ENCODE measurements around the gene COG4. TPM values are rescaled to one million over a fixed set of nuclear protein-coding genes. Genes with fewer than 3 reads are reported as not detected.

COG4 gene
- total and polyA plus RNA-seq, 12 donors, result 28.2 to 195 (median 69.8) TPM

DNA sequence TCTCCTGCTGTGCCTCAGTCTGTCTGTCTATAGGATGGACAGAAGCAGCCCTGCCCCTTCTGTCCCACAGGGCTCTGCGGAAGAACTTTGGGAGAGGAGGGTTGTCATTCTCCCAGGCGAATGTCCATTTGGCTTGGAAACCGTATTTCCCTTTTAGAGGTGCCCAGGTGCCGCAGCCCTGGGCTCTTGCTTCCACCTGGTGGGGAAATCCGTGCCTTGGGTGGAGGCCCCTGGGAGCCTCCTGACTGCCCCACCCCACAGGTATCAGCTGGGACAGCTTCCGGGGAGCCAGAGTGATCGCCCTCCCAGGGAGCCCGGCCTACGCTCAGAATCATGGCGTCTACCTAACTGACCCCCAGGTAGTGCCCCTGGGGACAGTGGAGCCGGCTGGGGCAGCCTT, 56.2 kb downstream of the COG4 start:
- TF ChIP-seq POLR2A (IDR thresholded peaks at IDR 0.05), result no peak
- TF ChIP-seq, protein P1, sequence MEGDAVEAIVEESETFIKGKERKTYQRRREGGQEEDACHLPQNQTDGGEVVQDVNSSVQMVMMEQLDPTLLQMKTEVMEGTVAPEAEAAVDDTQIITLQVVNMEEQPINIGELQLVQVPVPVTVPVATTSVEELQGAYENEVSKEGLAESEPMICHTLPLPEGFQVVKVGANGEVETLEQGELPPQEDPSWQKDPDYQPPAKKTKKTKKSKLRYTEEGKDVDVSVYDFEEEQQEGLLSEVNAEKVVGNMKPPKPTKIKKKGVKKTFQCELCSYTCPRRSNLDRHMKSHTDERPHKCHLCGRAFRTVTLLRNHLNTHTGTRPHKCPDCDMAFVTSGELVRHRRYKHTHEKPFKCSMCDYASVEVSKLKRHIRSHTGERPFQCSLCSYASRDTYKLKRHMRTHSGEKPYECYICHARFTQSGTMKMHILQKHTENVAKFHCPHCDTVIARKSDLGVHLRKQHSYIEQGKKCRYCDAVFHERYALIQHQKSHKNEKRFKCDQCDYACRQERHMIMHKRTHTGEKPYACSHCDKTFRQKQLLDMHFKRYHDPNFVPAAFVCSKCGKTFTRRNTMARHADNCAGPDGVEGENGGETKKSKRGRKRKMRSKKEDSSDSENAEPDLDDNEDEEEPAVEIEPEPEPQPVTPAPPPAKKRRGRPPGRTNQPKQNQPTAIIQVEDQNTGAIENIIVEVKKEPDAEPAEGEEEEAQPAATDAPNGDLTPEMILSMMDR (IDR thresholded peaks at IDR 0.05), result no peak
- Histone ChIP-seq H3K36me3 (replicated peaks in 1 of 2) (peaks cover 0 to 19% of the 10 kb centered on the region in 2 donors), H3K27ac (no peak overlapping the region), H3K9me3 (replicated peaks in 1 of 3) (no peaks in the 10 kb centered on the region), H3K4me3 (no peak overlapping the region), H3K27me3 (no peaks in the 10 kb centered on the region), H3K4me1 (replicated peaks in 1 of 2) (peaks cover 0 to 6% of the 10 kb centered on the region in 2 donors)
- 80 to 94% (median 91%) methylated on average over 1 to 11 of the region's 11 CpGs for WGBS, 4 donors
- intact Hi-C loops (cut with DNase I), result no loop called here
- no peak for DNase-seq

DNA sequence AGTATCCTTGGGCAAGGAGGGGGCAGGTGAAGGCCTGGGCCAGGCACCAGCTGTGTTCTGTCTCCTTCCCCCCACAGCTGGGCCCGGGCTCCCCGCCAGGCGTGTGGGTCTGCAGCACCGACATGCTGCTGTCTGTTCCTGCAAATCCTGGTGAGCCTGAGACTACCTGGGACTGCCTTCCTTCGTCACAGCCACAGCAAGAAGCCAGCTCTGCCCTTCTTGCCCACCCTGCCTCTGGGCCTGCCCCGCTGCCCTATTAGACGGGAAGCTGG, 56.6 kb downstream of the COG4 start:
- no peak overlapping the region for H3K27ac ChIP-seq
- H3K36me3 ChIP-seq (replicated peaks in 1 of 2), result peaks cover 0 to 19% of the 10 kb centered on the region in 2 donors
- TF ChIP-seq POLR2A (IDR thresholded peaks at IDR 0.05), result no peak
- TF ChIP-seq, protein P1 (IDR thresholded peaks at IDR 0.05), result no peak
- H3K27me3 ChIP-seq, result no peaks in the 10 kb centered on the region
- WGBS, 4 donors, result 91 to 98% (median 92%) methylated on average over 3 to 7 of the region's 7 CpGs
- no peaks in the 10 kb centered on the region for H3K9me3 ChIP-seq (replicated peaks in 1 of 3)
- no peak for DNase-seq
- peaks cover 0 to 6% of the 10 kb centered on the region in 2 donors for H3K4me1 ChIP-seq (replicated peaks in 1 of 2)
- intact Hi-C loops (cut with DNase I), result no loop called here
- no peak overlapping the region for H3K4me3 ChIP-seq

DNA sequence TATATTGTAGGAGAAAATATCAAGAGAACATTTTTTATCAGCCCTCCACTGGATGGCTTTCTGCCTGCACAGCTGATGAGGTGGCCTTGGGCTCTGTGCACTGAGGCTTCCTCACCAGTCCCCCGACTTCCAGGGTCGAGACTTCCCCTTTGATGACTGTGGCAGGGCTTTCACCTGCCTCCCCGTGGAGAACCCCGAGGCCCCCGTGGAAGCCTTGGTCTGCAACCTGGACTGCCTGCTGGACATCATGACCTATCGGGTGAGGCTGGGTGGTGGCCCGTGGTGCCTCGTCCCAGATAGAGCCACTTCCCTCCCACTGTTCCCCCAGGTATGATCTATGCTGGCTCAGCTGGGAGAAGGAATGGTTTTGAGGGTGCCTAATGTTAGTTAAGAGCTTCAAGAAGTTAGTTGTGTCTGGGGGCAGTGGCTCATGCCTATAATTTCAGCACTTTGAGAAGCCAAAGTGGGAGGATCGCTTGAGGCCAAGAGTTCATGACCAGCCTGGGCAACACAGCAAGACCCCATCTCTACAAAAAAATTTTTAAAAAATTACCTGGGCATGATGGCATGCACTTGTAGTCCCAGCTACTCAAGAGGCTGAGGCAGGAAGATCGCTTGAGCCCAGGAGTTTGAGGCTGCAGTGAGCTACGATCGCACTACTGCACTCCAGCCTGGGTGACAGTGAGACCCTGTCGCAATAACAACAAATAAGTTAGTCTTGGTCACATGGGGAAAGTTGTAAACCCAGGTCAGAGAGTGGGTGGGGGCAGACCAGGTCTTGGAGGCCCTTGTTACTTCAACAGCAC, 57.2 kb downstream of the COG4 start:
- no peak for DNase-seq
- intact Hi-C loops (cut with DNase I), result no loop called here
- no peak overlapping the region for H3K4me3 ChIP-seq
- no peaks in the 10 kb centered on the region for H3K9me3 ChIP-seq (replicated peaks in 1 of 3)
- peaks cover 0 to 19% of the 10 kb centered on the region in 2 donors for H3K36me3 ChIP-seq (replicated peaks in 1 of 2)
- H3K27me3 ChIP-seq, result no peaks in the 10 kb centered on the region
- H3K4me1 ChIP-seq (replicated peaks in 1 of 2), result peaks cover 0 to 4% of the 10 kb centered on the region in 2 donors
- no peak for TF ChIP-seq POLR2A (IDR thresholded peaks at IDR 0.05)
- TF ChIP-seq, protein P1 (IDR thresholded peaks at IDR 0.05), result no peak
- 75 to 86% (median 80%) methylated on average over 10 to 13 of the region's 13 CpGs for WGBS, 4 donors
- H3K27ac ChIP-seq, result no peak overlapping the region

DNA sequence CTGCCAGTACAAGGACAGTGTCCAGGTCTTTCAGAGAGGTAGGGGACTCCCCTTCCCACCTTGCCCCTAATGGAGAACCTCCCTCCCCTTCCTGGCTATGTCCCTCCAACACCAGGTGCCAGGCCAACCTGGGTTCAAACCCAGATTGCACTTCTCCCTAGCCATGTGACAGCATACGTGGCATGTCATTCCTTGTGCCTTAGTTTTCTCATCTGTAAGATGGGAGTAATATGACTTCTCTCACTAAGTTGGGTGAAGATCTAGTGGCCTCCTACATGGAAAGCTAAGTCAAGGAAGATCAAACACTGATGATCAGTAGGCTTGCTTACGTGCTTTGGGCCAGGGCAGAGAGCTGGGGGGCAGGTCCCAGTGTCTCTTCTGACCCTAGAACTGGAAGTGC, 60.1 kb downstream of the COG4 start:
- intact Hi-C loops (cut with DNase I), result no loop called here
- Histone ChIP-seq H3K9me3 (replicated peaks in 1 of 3) (no peaks in the 10 kb centered on the region), H3K36me3 (replicated peaks in 1 of 2) (peaks cover 0 to 19% of the 10 kb centered on the region in 2 donors), H3K4me3 (no peak overlapping the region), H3K4me1 (replicated peaks in 1 of 2) (no peaks in the 10 kb centered on the region), H3K27ac (no peak overlapping the region), H3K27me3 (no peaks in the 10 kb centered on the region)
- no peak for DNase-seq
- TF ChIP-seq, protein P1 (IDR thresholded peaks at IDR 0.05), result no peak
- TF ChIP-seq POLR2A (IDR thresholded peaks at IDR 0.05), result no peak
- 88 to 100% (median 97%) methylated on average over 2 of the region's 2 CpGs for WGBS, 4 donors

Data from adrenal gland (tissue), 12 donors.